Sigmoid colon (tissue), 4 donors: Measurements from ENCODE around the gene PIK3CD.

ENCODE experiments used
- EP300 ChIP-seq, 4 donors: sonication (generic); formaldehyde crosslinking; IDR thresholded peaks; one replicate each; pipeline ENCODE4 v1.6.1; 2017; ENCODE audit warnings: antibody characterized with exemption in 4 of 4
- POLR2A ChIP-seq, 2 donors: fragments of 450-650 bp; IDR thresholded peaks; one replicate each; pipeline ENCODE4 v1.6.1; 2016; ENCODE audit warnings: antibody characterized with exemption in 2 of 2, mild to moderate bottlenecking in 2 of 2, moderate library complexity in 2 of 2
- POLR2AphosphoS5 ChIP-seq, 4 donors: sonication (generic); formaldehyde crosslinking; IDR thresholded peaks; one replicate each; pipeline ENCODE4 v1.6.1; 2017; ENCODE audit warnings: antibody characterized with exemption in 4 of 4
- TF ChIP-seq, protein P1 (sequence below), 4 experiments: fragments of 450-650 bp in 3 of 4; fragments of 200-600 bp in 1 of 4; IDR thresholded peaks; one replicate each; pipeline ENCODE4 v1.5.1; 2016 to 2019; ENCODE audit warnings: antibody characterized with exemption in 4 of 4, mild to moderate bottlenecking in 3 of 4, moderate library complexity in 2 of 4

- TF ChIP-seq POLR2AphosphoS5 (IDR thresholded peaks at IDR 0.05), result no peak
- no peak for TF ChIP-seq POLR2A (IDR thresholded peaks at IDR 0.05)
- TF ChIP-seq, protein P1, sequence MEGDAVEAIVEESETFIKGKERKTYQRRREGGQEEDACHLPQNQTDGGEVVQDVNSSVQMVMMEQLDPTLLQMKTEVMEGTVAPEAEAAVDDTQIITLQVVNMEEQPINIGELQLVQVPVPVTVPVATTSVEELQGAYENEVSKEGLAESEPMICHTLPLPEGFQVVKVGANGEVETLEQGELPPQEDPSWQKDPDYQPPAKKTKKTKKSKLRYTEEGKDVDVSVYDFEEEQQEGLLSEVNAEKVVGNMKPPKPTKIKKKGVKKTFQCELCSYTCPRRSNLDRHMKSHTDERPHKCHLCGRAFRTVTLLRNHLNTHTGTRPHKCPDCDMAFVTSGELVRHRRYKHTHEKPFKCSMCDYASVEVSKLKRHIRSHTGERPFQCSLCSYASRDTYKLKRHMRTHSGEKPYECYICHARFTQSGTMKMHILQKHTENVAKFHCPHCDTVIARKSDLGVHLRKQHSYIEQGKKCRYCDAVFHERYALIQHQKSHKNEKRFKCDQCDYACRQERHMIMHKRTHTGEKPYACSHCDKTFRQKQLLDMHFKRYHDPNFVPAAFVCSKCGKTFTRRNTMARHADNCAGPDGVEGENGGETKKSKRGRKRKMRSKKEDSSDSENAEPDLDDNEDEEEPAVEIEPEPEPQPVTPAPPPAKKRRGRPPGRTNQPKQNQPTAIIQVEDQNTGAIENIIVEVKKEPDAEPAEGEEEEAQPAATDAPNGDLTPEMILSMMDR (IDR thresholded peaks at IDR 0.05), result no peak
- TF ChIP-seq EP300 (IDR thresholded peaks at IDR 0.05), result no peak
Observed at GRCh38 chr1:9629445-9630201, 21.9 kb upstream of the PIK3CD start.
